NCI-H1694 treated with DMSO at 0.1 percent for 48 hours (cell line): ENCODE data around the gene LENG8.
A peak's percentile ranks its signal among the peaks of the same experiment; 100 is the strongest.
"Not testable (repeated sequence)": the region's sequence is repeated elsewhere in the genome, so short reads cannot be mapped to it uniquely, and the experiment has no call there.

Experiments used
- DNase-seq: peaks from one replicate; lab custom pipeline; 2025; lab: John Stamatoyannopoulos, UW

Gene LENG8

DNA sequence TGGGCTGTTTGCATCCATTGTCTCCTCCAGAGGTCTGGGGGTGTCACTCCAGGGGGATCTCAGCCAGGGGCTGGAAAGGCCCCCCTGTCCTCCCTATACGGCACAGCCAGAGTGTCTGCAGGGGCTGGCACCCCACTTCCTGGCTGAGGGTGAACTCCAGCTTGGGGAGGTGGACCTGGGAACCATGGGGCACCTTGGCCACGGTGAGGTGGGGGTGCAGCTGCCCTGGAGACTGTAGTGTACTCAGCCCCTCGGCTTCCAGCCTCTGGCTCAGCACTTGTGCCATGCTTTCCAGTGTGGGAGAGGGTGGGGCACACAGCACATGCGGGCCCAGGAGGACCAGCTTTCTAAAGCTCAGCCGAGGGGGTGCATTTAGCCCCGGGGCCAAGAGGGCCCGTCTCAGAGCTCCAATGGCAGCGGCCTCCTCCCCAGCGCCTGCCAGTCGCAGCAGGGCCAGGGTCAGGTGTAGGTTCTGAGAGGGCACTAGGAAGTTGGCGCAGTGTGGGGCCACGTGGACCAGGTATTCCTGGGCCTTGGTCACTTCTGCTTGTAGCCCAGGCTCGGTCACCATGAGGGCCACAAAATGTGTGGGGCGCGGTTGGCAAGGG lies 13.2 kb downstream of the LENG8 start:
- no peak for DNase-seq

DNA sequence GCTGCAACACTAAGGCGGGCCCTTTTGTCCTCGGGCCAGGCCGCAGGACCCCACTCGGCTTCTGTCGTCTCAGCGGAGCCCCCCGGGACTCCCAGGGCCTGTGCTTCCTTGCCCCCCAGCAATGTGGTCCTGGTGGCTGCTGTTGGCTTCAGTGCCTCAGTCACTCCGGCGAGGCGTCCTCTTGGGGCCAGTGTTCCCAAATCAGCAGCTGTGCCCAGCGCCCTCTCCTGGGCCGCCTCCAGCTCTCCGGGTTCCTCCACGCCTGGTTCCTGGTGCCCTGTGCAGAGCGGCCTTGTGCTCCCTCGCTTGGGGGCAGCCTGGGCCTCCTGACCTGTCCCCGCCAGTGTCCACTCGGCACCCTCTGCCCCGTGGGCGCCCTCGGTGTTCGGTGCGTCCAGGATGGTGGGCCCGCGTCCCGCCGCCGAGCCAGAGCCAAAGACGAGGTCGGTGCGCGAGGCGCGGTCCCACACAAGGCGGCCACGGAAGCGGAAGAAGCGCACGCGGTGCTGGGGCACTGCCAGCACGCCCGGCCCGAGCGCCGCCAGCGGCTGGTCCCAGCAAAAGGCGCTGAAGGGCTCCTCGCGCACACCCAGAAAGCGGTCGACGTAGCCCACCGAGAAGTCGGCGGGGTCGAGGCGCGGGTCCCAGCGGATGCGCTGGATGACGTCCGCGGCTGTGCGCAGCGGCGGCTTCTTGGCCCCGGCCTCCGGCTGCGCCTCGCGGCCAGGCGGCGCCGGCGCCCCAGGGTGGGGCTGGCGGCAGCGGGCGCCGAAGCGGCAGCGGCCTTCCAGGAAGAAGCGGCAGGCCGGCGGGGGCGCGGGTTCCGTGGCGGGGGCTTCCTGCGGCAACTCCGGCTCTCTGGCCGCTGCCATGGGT lies 13.9 kb downstream of the LENG8 start:
- peak; percentile 22 for DNase-seq

DNA sequence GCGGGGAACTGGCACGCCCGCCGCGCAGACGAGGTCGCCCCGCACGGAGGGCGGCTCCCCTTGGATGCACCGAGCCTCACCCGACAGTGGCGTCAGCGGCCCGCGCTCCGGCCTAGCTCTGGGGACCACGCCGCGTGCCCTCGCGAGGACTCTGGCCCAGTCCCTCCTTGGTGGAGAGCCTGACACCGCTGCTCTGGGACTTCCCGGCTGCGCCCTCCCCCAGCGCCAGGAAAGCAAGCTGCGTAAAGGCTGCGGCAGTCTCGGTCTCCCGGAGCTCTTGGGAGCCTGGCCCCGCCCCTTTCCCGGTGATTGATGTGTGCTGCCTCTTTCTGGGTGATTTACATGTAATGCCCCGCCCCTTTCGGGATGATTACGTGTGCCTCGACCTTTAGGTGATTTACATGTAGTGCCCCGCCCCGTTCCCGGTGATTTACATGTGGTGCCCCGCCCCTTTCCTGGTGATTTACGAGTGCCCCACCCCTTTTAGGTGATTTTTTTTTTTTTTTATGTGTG lies 14.6 kb downstream of the LENG8 start, which contains the start of gene LENG9:
LENG9 (minus strand) TSS at position 248 of the 513 bp plus-strand sequence. CDS start 252 bp downstream, outside the sequence.
- peak; percentile 92 for DNase-seq

DNA sequence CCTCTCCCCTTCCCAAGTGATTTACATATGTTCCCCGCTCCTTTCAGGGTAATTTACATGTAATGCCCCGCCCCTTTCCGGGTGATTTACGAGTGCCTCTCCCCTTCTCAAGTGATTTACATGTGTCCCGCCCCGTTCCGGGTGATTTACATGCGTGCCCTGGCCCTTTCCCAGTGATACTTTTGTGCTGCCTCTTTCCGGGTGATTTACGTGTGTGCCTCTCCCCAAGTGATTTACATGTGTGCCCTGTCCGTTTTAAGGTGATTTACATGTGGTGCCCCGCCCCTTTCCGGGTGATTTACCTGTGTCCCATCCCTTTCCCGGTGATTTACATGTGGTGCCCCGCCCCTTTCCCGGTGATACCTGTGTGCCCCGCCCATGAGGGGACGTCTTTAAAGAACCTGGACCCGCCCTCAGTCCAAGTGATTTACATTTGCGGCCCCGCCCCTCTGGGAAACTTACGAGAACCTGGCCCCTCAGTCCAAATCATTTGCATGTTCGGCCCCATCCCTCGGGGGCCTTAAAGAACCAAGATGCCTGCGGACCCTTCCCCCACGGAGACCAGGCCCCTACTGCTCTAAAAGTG lies 15.1 kb downstream of the LENG8 start:
- DNase-seq = peak; percentile 78

DNA sequence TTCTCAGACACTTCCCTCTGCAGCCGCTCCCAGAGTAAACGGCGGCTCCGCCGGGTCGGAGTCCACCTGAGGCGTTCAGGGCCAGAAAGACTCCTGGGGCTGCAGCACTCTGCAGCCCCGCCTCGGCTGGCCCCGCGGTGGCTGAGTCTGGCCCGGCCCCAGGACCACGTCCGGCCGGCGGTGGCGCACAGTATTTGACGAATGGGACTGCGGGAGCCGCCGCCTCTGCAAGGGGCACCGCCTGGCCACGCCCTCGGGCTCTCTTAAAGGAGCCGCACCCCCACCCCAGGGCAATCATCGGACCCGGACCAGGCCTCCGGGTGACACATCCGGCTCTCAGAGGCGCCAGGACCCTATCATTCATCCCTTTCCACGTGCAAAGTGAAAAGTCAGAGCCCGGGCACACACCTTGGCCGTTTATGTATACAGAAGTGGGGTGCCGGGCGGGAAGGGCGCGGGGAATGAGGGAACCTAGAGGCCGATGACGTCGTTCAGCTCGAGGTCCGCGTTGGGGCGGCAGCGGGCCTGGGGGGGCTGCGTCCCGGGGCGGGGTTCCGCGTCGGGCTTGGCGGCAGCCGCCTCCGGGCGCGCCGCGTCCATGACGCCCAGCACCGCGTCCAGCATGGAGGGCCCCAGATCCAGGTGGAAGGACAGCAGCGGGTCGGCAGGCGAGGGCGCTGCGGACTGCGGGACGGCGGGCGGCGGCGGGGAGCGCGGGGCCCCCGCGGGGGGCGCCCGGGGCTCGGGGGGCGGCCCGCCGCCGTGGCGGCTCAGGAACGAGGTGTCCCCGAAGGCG lies 15.8 kb downstream of the LENG8 start:
- peak; percentile 46 for DNase-seq

DNA sequence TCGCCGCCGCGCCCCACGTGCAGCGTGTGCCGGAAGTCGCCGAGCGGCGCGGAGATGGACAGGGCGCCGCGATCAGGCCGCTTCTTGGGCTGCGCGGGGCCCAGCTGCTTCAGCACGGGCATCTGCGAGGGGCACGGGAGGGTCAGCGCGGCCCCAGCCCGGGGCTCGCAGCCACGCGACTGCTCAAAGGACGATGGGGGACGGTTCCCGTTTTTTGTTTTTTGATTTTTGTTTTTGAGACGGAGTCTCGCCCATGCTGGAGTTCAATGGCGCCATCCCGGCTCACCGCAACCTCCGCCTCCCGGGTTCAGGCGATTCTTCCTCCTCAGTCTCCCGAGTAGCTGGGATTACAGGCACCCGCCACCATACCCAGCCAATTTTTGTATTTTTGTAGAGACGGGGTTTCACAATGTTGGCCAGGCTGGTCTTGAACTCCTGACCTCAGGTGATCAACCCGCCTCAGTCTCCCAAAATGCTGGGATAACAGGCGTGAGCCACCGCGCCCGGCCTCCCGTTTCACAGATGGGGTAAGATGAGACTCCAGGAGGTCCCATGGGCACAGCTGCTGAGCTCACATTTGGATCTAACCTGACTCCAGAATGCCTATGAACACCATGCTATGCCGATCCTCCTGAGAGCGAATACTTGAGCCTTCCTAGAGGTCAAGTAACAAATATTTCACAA lies 16.6 kb downstream of the LENG8 start:
- DNase-seq = no peak

DNA sequence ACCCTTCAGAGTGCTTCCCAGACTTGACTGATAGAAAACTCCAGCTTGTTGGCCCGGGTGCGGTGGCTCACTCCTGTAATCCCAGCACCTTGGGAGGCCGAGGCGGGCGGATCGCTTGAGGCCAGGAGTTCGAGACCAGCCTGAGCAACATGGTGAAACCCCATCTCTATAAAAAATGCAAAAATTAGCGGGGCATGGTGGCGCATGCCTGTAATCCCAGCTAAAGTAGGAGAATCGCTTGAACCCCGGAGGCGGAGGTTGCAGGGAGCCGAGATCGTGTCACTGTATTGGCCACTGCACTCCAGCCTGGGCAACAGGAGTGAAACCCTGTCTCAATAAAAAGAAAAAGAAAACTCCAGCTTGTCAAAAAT lies 17.1 kb downstream of the LENG8 start:
- DNase-seq = not testable (repeated sequence)

DNA sequence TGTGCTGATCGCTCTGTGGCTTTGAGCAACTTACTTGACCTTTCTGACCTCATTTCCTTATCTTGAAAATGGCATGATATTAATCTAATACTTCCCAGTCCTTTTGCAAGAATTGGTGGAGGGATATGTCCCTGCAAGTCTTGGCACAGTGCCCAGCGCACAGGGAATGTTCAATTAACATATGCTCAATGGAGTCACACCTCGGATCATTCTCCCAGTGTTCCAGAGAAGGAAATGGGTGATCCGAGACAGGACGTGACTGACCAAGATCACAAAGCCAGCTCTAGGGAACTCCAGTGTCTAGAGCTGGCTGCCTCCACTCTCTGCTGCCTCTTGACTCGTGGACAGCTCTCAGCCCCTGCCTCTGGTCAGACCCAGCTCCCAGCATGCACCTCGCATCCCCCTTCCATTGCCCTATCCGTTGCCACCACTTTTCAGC lies 20.5 kb downstream of the LENG8 start:
- DNase-seq = no peak

DNA sequence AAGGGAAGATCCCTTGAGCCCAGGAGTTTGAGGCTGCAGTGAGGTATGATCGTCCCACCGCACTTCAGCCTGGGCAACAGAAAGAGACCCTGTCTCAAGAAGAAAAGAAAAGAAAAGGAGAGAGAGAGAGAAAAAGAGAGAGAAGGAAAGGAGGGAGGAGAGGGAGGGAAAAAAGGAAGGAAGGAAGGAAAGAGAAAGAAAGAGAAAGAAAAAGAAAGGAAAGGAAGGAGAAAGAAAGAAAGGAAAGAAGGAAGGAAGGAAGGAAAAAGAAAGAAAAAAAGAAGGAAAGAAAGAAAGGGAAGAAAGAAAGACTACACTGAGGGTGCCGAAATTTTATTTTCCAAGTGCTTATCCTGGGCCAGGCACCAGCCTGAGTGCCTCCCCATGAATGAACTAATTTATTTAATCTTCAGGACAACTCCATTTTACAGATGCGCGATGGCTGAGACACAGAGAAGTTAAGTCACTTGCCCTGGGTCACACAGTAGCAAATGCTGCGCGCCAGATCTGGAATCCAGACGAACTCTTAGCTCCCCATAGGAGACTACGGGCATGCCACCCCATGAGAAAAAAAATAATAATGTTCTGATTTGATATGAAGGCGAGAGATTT lies 21.4 kb downstream of the LENG8 start:
- no peak for DNase-seq

DNA sequence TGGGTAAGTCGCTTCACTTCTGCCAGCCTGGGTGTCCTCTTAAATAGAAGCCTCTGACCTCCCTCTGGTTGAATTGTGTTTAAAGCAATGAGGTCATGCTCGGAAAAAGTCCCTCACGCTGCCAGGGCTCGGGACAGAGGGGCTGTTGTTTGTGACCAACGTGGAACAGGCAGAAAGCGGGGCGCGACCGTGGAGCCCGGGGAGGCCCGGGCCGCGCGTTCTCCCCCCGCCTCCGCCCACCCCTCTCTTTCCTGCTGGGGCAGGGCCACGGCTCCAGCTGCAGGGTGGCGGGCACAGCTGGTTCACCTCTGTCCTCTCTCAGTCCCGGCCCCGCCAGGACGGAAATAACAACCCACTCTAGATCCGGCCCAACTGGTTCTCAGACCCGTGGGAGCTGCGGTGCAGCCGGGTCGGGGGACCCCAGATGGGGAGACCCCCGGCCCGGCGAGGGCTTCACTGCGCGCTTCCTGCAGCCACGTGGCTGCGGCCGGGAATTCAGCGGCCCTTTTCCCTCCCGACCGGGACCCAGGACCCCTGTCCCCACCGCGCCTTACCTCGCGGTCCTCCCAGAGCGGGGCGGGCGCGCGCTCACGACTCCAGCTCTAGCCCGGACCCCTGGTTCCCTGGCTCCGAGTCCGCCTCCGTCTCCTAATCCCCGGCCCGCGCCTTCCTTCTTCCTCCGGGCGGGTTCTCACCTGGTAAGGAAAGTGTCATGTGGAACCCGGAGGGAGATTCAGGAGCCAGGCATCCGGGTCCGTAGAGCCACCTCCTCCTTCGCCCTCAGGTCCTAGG lies 22.2 kb downstream of the LENG8 start:
- no peak for DNase-seq

DNA sequence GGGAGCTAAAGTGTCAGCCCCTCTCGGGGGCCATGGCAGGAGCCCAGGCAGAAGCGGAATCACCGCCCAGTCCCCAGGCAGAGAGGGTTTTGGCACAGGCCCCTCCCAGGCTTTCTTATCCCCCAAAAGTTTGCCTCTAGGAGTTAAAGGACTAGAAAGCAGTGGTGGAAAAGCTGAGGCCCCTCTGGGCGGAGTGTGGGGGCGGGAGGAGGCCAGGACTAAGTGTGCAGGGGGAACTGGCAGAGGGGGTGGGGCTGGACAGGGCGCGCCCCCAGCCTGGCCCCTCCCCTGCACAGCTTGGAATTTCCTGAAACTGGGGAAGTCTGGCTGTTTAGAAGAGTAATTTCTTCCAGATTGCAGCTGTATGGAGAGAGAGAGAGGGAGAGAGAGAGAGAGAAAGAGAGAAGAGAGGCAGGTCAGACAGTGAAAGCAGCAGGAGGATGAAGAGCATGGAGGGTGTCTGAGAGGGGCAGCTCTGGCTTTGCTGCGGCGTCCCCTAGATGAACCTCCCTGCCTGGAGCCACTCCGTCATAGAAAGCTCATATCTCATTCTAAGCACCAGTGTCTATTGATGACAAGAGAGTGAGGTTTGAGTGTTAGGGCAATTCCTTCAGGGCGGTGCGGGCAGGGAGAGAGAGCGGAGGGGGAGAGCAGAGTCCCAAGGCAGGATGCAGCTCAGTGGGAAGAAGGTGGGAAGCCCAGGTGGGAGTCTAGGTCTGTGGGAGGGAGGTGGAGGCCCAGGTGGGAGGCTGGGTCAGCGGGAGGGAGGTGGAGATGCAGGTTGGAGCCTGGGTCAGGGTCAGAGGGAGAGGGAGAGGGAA lies 24.3 kb downstream of the LENG8 start, which contains the start of gene CDC42EP5:
CDC42EP5 (minus strand) TSS at position 226 of the 821 bp plus-strand sequence. CDS start 7,749 bp downstream, outside the sequence.
- DNase-seq = no peak

DNA sequence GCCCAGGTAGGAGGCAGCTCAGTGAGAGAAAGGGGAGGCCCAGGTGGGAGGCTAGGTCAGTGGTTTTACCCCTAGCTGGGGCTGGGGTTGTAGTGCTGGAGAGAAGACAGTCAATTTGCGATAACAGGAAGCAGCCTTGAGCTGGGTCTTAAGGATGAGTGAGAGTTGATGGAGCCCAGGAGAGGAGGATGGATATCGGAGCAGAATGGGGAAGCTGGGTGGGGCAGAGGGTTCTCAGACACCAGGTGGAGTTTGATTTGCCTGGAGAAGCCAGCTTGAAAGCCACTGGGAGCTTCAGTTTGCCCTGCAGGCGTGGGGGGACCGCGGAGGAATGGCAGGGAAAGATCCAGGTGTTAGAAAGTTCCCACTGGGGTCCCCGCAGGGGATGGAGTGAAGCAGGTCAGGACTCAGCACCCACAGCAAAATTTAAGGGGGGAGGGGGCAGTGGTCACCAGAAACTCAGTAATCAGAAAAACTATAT lies 24.9 kb downstream of the LENG8 start:
- DNase-seq = no peak

DNA sequence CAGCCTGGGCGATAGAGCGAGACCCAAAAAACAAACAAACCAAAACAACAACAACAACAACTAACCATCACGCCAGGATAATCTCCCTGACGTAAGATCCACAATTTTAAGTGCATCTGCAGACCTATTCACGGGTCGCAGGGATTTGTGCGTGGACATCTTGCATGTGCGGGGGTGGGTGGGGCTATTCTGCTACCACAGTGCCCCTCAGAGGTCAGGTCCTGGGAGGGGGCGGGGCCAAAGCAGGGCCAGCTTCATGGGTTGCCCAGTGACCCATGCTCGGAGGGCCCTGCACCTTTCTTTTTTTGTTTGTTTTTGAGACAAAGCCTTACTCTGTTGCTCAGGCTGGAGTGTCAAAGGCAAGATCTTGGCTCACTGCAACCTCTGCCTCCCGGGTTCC lies 26.7 kb downstream of the LENG8 start:
- DNase-seq = no peak

DNA sequence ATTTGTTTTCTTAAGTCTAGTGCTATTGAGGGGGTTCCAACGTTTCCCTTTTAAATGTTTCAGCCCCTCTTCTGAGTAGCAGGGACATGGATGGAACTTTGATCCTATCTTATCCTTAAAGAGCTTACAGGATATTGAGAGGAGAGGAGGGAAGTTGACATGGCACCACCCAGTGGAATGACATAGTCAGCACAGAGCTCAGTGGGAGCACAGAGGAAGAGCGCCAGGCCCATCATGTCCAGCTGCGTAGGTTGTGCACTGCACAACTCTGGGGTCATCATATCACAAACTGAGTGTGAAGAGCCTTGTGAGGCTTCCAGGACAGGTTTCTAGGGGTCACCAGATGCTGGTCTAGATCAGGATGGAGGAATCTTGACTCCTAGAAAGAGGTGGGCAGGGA lies 28.7 kb downstream of the LENG8 start:
- DNase-seq = no peak

DNA sequence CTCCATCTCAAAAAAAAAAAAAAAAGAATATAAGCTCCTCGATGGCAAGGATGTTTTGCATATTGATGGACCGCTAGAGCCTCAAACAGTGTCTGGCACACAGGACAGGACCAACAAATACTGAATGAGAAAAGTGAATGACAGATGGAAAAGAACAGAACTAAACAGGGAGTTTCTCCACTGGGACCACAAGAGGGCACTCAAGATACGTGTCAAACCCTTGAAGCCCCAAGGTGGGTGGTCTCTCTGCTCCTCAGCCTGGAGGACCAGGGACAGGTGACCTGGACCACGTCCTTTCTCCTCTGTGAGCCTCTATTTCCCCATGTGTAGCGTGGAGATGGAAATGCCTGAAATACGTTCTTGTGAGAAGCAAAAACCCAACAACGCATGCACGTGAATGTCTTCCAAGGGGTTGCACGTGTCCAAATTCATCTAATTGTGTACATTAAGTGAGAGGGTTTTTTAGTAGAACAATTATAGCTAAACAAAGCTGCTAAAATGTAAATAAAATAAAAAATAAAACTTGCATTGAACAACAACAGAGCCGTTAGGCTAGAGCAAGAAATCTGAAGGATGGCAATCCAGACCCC lies 29.8 kb downstream of the LENG8 start:
- DNase-seq = peak; percentile 30

DNA sequence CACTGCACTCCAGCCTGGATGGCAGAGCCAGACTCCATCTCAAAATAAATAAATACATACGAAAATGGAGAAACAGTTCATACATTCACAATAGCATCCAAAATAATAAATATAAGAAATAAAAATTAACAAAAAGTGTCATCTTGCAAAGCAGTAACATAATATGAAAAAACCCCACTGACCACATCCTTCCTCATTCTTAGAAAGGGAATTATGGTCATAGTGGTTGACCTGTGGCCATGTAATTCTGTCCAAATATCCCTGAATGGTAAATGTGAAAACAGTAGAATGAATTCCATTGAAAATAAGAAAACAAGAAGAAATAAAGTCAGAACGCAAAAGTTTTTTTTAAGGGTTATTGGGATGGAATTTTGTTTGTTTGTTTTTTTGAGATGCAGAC lies 31.1 kb downstream of the LENG8 start:
- no peak for DNase-seq

DNA sequence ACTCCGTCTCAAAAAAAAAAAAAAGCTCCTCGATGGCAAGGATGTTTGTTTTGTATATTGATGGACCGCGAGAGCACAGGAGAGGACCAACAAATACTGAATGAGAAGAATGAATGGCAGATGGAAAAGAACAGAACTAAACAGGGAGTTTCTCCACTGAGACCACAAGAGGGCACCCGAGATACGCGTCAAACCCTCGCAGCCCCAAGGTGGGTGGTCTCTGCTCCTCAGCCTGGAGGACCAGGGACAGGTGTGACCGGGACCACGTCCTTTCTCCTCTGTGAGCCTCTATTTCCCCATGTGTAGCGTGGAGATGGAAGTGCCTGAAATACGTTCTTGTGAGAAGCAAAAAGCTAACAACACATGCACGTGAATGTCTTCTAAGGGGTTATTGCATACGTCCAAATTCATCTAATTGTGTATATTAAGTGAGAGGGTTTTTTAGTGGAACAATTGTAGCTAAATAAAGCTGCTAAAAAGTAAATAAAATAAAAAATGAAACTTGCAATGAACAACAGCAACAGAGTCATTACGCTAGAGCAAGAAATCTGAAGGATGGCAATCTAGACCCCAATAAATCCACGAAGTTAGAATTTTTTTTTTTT lies 32.4 kb downstream of the LENG8 start:
- DNase-seq = peak; percentile 57

DNA sequence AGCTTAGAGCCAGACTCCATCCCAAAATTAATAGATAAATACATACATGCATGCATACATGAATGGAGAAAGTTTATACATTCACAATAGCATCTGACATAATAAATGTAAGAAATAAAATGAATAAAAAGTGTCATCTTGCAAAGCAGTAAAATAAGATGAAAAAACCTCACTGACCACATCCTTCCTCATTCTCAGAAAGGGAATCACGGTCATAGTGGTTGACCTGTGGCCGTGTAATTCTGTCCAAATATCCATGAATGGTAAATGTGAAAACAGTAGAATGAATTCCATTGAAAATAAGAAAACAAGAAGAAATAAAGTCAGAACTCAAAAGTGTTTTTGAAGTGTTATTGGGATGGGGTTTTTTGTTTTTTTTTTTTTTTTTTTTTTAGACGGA lies 33.9 kb downstream of the LENG8 start:
- DNase-seq = no peak
